K562 (cell line): ENCODE results near the gene PGAP3. TPM values are rescaled to one million over a fixed set of nuclear protein-coding genes. Genes with fewer than 3 reads are reported as not detected.

Experiments used
- BRF1 ChIP-seq: IDR thresholded peaks from 3 replicates; pipeline ENCODE4 v1.6.1; 2011; ENCODE audit warnings: borderline replicate concordance, mild to moderate bottlenecking; ENCODE audit not compliant: insufficient read length; ENCODE audit errors: extremely low read depth
- ELK1 ChIP-seq: sonication (generic); formaldehyde crosslinking; IDR thresholded peaks from 2 replicates; pipeline ENCODE4 v1.8.1; 2022; ENCODE audit warnings: missing genetic modification reagents
- EZH2 ChIP-seq: IDR thresholded peaks from 2 replicates; pipeline ENCODE4 v1.6.1; 2012; ENCODE audit warnings: low read depth, mild to moderate bottlenecking, inconsistent platforms, low read length, borderline replicate concordance
- GABPA ChIP-seq: fragments of 200-800 bp; sonication (Bioruptor generic); conservative IDR thresholded peaks from 2 replicates; pipeline ENCODE4 v1.6.1; 2016; ENCODE audit warnings: low read depth, missing genetic modification characterization, missing compliant biosample characterization
- GABPB2 ChIP-seq: fragments of 250-450 bp; sonication (Bioruptor Pico); conservative IDR thresholded peaks from 2 replicates; pipeline ENCODE4 v1.5.1; 2021; ENCODE audit warnings: mild to moderate bottlenecking
- HLTF ChIP-seq: fragments of 450-650 bp; IDR thresholded peaks from 2 replicates; pipeline ENCODE4 v1.6.1; 2016
- IFI16 ChIP-seq: fragments of 250-450 bp; sonication (Bioruptor Pico); IDR thresholded peaks from 2 replicates; pipeline ENCODE4 v2.1.2; 2022; ENCODE audit warnings: mild to moderate bottlenecking, inconsistent platforms
- MAZ ChIP-seq, 2 experiments: fragments of 450-650 bp in 1 of 2; sonication (generic) in 1 of 2; formaldehyde crosslinking; IDR thresholded peaks in 1 of 2; conservative IDR thresholded peaks in 1 of 2; 2 replicates each; pipeline versions ENCODE4 v1.4.0 to v1.5.0; 2020; ENCODE audit warnings: mild to moderate bottlenecking in 1 of 2, missing genetic modification reagents in 1 of 2
- NFRKB ChIP-seq: fragments of 450-650 bp; IDR thresholded peaks from 2 replicates; pipeline ENCODE4 v1.6.1; 2016; ENCODE audit warnings: low read depth
- POLR2AphosphoS5 ChIP-seq: IDR thresholded peaks from 2 replicates; pipeline ENCODE4 v1.6.1; 2011; ENCODE audit warnings: mild to moderate bottlenecking, low read depth, low read length, moderate library complexity; ENCODE audit not compliant: control insufficient read depth, insufficient read depth
- POU5F1 ChIP-seq: fragments of 150-350 bp; IDR thresholded peaks from 2 replicates; pipeline ENCODE4 v1.6.1; 2014; ENCODE audit warnings: borderline replicate concordance, low read length, low read depth, mild to moderate bottlenecking; ENCODE audit not compliant: partially characterized antibody
- SFPQ ChIP-seq: fragments of 200-400 bp; formaldehyde crosslinking; IDR thresholded peaks from 2 replicates; pipeline ENCODE4 v1.6.1; 2017; ENCODE audit warnings: mild to moderate bottlenecking, low read depth, low read length, moderate library complexity
- SOX6 ChIP-seq: fragments of 450-650 bp; IDR thresholded peaks from 2 replicates; pipeline ENCODE4 v1.6.1; 2014; ENCODE audit warnings: mild to moderate bottlenecking
- ZNF217 ChIP-seq: sonication (generic); formaldehyde crosslinking; IDR thresholded peaks from 2 replicates; pipeline ENCODE4 v1.8.0; 2022; ENCODE audit warnings: mild to moderate bottlenecking, missing genetic modification reagents
- ZNF407 ChIP-seq: fragments of 450-650 bp; IDR thresholded peaks from 2 replicates; pipeline ENCODE4 v1.6.1; 2016; ENCODE audit warnings: low read depth
- polyA plus RNA-seq, 8 experiments: library from polyadenylated mRNA; depleted of rRNA in 4 of 8; stranded (reverse) in 5 of 8; unstranded in 3 of 8; fragments of >200 nt; fragmentation: Nextera tagmentation in 2 of 8; fragmentation: Illumina TruSeq in 1 of 8; extraction: Ambion mirVana in 2 of 8; extraction: Trizol in 1 of 8; gene quantifications; 2 replicates each; pipeline versions ENCODE4 v1.2.1 to v1.2.3, GENCODE V29; 2011 to 2014; ENCODE audit warnings: inconsistent platforms in 1 of 8, missing spikeins in 1 of 8
- total RNA-seq, 7 experiments: library from RNA; depleted of rRNA in 6 of 7; stranded (reverse); fragments of >200 nt in 6 of 7; fragmentation: Illumina TruSeq in 2 of 7; extraction: Trizol in 2 of 7; gene quantifications; 2 replicates each; pipeline versions ENCODE4 v1.2.1 to v1.2.3, GENCODE V29; 2011 to 2021; ENCODE audit warnings: low replicate concordance in 1 of 7

Gene PGAP3
- total and polyA plus RNA-seq, 9 of the 15 experiments (the other 6 are each of a cell fraction or from before 2014, with no cell fraction given) = 0.38 to 9.4 (median 4.5) TPM

- peak; percentile 75 for TF ChIP-seq POLR2AphosphoS5
- no peak for TF ChIP-seq SFPQ
- TF ChIP-seq MAZ (CRISPR knock-in tag; conservative IDR thresholded peaks at IDR 0.05 in 1 of 2, IDR thresholded peaks at IDR 0.05 in 1 of 2) = peak; percentile 45 to 82
- no peak for TF ChIP-seq GABPB2
- no peak for TF ChIP-seq BRF1
- TF ChIP-seq IFI16 = no peak
- peak; percentile 43; the same call in 1 of the 2 replicates for TF ChIP-seq NFRKB
- TF ChIP-seq HLTF = no peak
- TF ChIP-seq POU5F1 = no peak
- no peak for TF ChIP-seq ZNF217 (CRISPR knock-in tag)
- no peak for TF ChIP-seq EZH2
- TF ChIP-seq SOX6 = peak; percentile 34; the same call in 1 of the 2 replicates
- no peak for TF ChIP-seq ZNF407
- TF ChIP-seq GABPA (tag) = peak; percentile 99
- TF ChIP-seq ELK1 (CRISPR knock-in tag) = no peak
Observed at GRCh38 chr17:39687546-39688474, at the start of gene PGAP3 (continued).
